ENCODE data around the gene CCDC188.

- TF ChIP-seq EZH2 (IDR thresholded peaks at IDR 0.05; ENCODE audit: insufficient read depth, low read length) (no peak), CTCF (IDR thresholded peaks at IDR 0.05; ENCODE audit: insufficient read depth, low read depth, low read length) (no peak)
Observed at GRCh38 chr22:20131597-20131858, 19.3 kb downstream of the CCDC188 start, which contains the start of gene ZDHHC8.
